DMS153 treated with DMSO at 0.1 percent for 48 hours (cell line): Measurements from ENCODE around the gene WDR73.
A peak's percentile ranks its signal among the peaks of the same experiment; 100 is the strongest.

Experiments used
- DNase-seq: peaks from one replicate; lab custom pipeline; 2025; ENCODE audit not compliant: unreplicated experiment; lab: John Stamatoyannopoulos, UW

The WDR73 gene

DNA sequence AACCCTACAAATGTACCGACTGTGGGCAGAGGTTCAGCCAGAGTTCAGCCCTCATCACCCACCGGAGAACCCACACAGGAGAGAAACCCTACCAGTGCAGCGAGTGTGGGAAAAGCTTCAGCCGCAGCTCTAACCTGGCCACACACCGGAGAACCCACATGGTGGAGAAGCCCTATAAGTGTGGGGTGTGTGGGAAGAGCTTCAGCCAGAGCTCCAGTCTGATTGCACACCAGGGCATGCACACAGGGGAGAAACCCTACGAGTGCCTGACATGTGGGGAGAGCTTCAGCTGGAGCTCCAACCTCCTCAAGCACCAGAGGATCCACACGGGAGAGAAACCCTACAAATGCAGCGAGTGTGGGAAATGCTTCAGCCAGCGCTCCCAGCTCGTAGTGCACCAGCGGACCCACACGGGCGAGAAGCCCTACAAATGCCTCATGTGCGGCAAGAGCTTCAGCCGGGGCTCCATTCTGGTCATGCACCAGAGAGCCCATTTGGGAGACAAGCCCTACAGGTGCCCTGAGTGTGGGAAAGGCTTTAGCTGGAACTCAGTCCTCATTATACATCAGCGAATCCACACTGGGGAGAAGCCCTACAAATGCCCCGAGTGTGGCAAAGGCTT lies 32.6 kb downstream of the WDR73 start:
- DNase-seq, result no peak

DNA sequence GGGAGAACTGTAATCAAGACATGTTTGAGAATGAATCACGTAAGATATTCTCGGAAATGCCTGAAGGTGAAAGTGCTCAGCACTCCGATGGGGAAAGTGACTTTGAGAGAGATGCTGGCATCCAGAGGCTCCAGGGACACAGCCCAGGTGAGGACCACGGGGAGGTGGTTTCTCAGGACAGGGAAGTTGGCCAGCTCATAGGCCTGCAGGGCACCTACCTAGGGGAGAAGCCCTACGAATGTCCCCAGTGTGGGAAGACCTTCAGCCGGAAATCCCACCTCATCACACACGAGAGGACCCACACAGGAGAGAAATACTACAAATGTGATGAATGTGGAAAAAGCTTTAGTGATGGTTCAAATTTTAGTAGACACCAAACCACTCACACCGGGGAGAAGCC lies 33.5 kb downstream of the WDR73 start:
- DNase-seq, result no peak

- no peak for DNase-seq
These were observed 37.8 kb downstream of the WDR73 start for GRCh38 chr15:84616235-84616634.

DNA sequence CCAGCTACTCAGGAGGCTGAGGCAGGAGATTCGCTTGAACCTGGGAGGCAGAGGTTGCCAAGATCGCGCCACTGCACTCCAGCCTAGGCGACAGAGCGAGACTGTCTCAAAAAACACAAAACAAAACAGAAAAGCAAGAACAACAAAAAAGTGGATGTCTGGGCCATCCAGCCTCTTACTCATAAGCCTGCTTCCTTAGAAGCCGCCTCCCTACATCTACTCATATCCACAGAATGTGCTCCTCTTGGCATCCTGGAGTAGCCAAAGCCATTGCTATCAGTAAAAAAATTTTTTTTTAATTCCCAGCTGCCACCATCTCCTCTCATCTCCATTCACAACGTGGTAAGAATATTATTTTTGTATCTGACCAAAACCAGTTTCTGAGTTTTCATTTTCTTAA lies 42.5 kb downstream of the WDR73 start:
- DNase-seq, result no peak

- DNase-seq, result no peak
These were observed 44.1 kb downstream of the WDR73 start for GRCh38 chr15:84609818-84610525.

DNA sequence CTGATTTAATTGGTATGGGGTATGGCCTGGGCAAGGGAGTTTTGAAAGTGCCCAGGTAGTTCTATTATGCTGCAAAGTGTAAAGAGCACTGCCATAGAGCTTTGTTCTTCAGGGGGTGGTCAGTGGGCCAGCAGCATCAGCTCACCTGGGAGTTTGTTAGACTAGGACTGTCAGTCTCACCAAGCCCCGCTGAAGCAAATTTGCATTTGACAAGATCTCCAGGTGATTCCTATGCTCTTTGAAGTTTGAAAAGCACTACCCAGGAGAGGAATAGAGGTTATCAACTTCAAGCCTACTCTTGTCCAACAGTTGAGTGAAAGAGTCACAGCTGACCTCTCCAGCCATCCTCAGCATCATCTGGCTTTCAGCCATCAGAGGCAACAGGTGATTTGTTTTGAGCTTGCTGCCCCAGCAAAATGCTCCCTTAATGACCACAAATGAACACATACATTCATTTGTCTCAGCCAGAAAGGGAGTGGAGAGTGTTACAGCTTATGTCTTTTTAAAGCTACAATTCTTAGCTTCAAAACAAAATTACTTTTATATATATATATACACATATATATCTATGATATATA lies 45.3 kb downstream of the WDR73 start:
- DNase-seq, result no peak

DNA sequence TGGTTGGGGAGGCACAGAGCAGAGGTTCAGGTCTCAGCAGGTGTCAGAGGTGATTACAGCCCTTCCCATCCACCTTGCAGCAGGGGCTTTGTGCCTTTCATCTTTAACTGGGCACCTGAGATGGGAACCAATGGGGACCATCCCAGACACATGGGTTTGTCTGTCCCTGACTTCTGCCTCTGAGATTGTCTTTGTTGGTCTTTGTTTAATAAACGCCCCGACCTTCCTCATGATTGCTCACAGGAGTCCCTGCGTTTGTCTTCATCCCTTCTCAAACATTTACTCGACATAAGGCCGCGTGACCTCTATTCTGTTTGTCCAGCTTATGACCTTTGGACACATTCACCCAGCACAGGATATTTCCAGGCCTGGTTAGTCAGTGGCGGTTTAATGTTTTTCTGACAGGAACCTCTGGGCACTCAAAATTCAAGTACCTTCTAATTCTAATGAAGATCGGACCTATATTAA lies 47.4 kb downstream of the WDR73 start:
- no peak for DNase-seq

DNA sequence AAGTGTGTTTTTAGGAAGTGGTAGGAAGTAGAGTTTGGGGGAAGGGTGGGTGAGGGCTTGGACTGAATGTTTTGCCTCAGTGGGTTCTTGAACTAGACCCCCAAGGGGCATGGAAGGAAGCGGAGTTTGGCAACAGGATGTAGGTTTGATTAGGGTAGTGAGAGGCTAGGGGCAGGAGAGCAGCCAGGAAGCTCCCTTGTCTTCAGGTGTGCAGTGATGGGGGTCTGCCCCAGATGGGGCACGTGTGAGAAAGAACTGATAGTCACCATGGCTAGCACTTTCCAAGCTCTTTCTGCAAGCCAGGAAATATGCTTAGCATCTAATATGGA lies 48.6 kb downstream of the WDR73 start:
- DNase-seq, result no peak

GRCh38 chr15:84604826-84605553 lies 49.1 kb downstream of the WDR73 start:
- no peak for DNase-seq

DNA sequence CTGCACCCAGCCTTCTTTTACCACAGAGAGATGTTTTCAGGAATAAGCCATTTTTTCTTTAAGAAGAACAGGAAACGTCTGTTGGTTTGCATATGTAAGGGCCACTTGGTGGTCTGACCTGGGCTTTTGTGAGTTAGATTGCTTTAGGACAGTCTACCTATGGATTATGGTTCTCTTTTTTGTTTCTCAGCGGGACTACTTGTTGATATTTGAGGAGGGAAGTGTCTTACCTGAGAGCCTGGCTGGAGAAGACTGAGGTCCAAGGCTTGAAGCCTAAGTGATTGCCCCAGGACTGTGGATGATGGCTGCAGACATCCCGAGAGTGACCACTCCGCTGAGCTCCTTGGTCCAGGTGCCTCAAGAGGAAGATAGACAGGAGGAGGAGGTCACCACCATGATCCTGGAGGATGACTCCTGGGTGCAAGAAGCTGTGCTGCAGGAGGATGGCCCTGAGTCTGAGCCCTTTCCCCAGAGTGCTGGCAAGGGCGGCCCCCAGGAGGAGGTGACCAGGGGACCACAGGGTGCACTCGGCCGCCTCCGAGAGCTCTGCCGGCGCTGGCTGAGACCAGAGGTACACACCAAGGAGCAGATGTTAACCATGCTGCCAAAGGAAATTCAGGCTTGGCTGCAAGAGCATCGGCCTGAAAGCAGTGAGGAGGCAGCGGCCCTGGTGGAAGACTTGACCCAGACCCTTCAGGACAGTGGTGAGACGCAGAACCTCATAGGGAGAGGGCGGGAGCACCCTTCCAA lies 50.3 kb downstream of the WDR73 start:
- DNase-seq, result no peak

- DNase-seq, result no peak
These were observed 52.6 kb downstream of the WDR73 start for GRCh38 chr15:84601555-84601838.

DNA sequence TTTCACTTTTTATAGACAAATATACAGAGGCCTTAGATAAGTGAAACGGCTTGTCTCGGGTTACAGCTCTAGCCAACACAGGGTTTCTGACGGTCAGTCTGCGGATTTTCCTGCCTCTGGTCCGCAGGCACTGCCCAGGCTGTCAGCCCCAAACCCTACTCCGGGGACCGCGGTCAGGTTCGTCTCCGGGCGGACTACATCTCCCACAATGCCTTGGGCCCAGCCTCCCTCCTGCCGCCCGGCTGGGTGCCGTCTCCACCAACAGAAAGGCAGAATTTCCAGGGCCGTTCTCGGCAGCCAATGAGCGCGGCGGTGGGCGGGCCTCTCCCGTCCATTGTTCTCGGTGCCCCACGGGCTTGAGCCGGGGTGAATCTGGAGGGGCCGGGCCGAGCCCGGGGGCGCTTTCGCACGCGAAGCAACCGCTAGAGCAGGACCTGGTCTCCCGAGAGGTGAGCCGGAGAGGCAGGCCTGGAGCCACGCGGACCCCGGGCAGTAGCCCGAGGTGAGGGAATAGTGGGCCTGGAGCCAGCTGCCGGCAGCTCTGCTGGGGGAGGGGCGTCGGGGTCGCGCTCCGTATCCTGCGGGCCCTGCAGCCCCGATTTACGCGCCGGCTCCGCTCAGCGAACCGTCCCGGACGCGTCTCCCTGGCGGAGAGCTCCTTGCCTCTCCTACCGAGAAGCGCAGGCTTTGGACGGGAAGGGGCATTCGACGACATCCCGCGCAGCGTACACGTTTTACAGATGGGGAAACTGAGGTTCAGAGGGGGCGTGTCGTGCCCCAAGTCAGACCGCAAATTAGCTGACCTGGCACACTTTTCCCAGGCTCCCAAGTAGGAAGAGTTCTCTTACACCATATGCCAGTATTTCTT lies 53.2 kb downstream of the WDR73 start, which contains the start of gene ZSCAN2:
Gene ZSCAN2 (plus strand): TSS at position 323 of the 868 bp plus-strand sequence. CDS start 2,919 bp downstream, outside the sequence.
- peak; percentile 44 for DNase-seq

- peak; percentile 10 for DNase-seq
These were observed 53.8 kb downstream of the WDR73 start for GRCh38 chr15:84600331-84600686.

- no peak for DNase-seq
These were observed 54.2 kb downstream of the WDR73 start for GRCh38 chr15:84599906-84600305.

DNA sequence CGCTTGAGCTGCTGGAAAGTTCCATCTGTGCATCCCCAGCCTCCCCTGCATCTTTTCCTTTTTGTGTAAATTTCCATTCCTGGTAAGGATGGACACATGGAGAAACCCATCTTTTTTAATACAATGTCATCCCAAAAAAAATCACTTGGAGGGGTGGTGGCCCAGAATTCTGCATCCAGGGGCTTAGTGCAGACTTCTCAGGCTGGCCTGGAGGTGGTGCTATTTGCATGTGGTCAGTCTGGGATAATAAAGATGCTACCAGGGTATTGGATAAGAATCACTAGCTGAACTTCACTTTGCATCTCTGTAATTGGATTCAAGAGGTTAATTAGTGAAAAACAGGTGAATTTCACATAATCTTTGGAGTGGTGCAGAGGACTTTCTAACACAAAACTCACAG lies 55.1 kb downstream of the WDR73 start:
- no peak for DNase-seq

GRCh38 chr15:84598250-84598649 lies 55.8 kb downstream of the WDR73 start:
- no peak for DNase-seq

DNA sequence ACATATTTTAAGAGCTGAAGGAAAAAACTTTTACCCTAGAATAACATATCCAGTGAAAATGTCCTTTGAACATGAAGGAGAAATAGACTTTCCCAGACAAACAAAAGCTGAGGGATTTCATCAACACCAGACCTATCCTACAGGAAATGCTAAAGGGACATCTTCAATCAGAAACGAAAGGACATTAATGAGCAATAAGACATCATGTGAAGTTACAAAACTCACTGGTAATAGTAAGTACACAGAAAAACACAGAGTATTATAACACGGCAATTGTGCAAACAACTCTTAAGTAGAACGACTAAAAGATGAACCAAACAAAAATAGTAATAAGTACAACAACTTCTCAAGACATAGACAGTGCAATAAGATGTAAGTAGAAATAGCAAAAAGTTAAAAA lies 56.8 kb downstream of the WDR73 start:
- no peak for DNase-seq

DNA sequence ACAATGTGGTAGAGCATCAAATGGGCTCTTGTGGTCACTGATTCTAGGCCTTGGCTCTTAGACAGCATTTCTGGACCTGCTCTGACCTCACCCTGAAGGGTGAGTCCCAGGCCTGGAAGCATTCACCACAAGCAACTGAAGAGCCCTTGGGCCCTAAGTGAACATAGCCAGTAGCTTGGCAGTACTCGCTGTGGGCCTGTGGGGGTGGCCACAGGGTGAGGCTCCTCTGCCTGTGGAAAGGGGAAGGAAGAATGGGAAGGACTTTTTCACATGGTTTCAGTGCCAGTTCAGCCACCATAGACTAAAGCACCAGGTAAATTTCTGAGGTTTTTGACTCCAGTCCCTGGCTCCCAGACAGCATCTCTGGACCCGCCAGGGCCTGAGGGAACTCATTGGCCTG lies 58.4 kb downstream of the WDR73 start:
- DNase-seq, result no peak

- DNase-seq, result no peak
These were observed 59.3 kb downstream of the WDR73 start for GRCh38 chr15:84594617-84595290.

DNA sequence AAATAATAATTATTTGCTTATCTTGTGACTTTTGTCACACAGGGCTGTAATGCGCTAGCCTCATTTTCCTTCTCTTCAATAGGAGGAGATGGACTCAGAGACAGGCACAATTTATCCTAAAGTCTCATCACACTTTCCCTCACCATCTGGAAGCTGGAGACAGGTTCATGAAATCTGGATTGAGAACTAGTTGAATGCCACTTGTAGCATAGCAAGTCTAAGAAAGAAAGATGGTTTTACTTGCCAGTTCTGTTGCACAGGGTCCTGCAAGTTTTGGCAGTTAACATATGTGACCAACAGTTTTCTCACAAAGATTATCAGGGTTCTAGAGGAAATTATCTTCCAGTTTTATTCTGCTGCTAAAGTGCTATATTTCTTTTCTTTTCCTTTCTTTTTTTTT lies 62.3 kb downstream of the WDR73 start:
- no peak for DNase-seq
